Chondrocyte (in vitro differentiated cells): Measurements from ENCODE around the gene PHACTR1. TPM values are rescaled to one million over a fixed set of nuclear protein-coding genes. Genes with fewer than 3 reads are reported as not detected.

Experiments
- DNase-seq: peaks from one replicate; pipeline ENCODE4 v3.0.0; 2021; ENCODE audit warnings: mixed read lengths, low spot score
- H3K27ac Mint-ChIP-seq: one replicate; pipeline ENCODE4 v1.8.0; 2021; ENCODE audit warnings: mild to moderate bottlenecking, moderate library complexity, mixed read lengths; ENCODE audit not compliant: unreplicated experiment
- H3K27me3 Mint-ChIP-seq: 2 replicates; pipeline ENCODE4 v1.8.0; 2021; ENCODE audit warnings: low read depth, mixed read lengths
- H3K36me3 Mint-ChIP-seq: 2 replicates; pipeline ENCODE4 v1.8.0; 2021; ENCODE audit warnings: low read depth, mixed read lengths
- H3K4me1 Mint-ChIP-seq: 2 replicates; pipeline ENCODE4 v1.8.0; 2021; ENCODE audit warnings: low read depth, mild to moderate bottlenecking, mixed read lengths
- H3K4me3 Mint-ChIP-seq: one replicate; pipeline ENCODE4 v1.8.0; 2021; ENCODE audit warnings: mild to moderate bottlenecking, moderate library complexity, mixed read lengths; ENCODE audit not compliant: unreplicated experiment
- H3K9me3 Mint-ChIP-seq: 2 replicates; pipeline ENCODE4 v1.8.0; 2021; ENCODE audit warnings: low read depth, mixed read lengths
- CTCF ChIP-seq: fragments of 200-600 bp; sonication (generic); IDR thresholded peaks from 2 replicates; pipeline ENCODE4 v1.5.0; 2021; ENCODE audit warnings: antibody characterized with exemption, mild to moderate bottlenecking, moderate library complexity
- total RNA-seq: library from RNA; stranded (reverse); gene quantifications from 3 replicates; pipeline ENCODE4 v1.2.1, GENCODE V29; 2021

PHACTR1 gene
- total RNA-seq, 1 donor from 2014 or later: 2.1 TPM

GRCh38 chr6:13272131-13273046 is 555.8 kb downstream of the PHACTR1 start:
- no peaks in the 10 kb centered on the region for H3K36me3 Mint-ChIP-seq
- H3K27me3 Mint-ChIP-seq: no peaks in the 10 kb centered on the region
- H3K9me3 Mint-ChIP-seq: no peaks in the 10 kb centered on the region
- no peak overlapping the region for H3K4me3 Mint-ChIP-seq
- H3K4me1 Mint-ChIP-seq: peaks cover 14% of the 10 kb centered on the region
- DNase-seq: no peak
- TF ChIP-seq CTCF: no peak
- H3K27ac Mint-ChIP-seq: no peak overlapping the region

- Mint-ChIP-seq H3K27ac (no peak overlapping the region), H3K4me1 (peaks cover 14% of the 10 kb centered on the region), H3K36me3 (no peaks in the 10 kb centered on the region), H3K27me3 (no peaks in the 10 kb centered on the region), H3K4me3 (no peak overlapping the region), H3K9me3 (no peaks in the 10 kb centered on the region)
- no peak for TF ChIP-seq CTCF
- no peak for DNase-seq
These were observed 556.8 kb downstream of the PHACTR1 start for GRCh38 chr6:13273202-13273930.

GRCh38 chr6:13273931-13274706 is 557.6 kb downstream of the PHACTR1 start:
- peaks cover 9% of the 10 kb centered on the region for H3K4me1 Mint-ChIP-seq
- H3K36me3 Mint-ChIP-seq: no peaks in the 10 kb centered on the region
- DNase-seq: no peak
- H3K27ac Mint-ChIP-seq: no peak overlapping the region
- H3K27me3 Mint-ChIP-seq: no peaks in the 10 kb centered on the region
- TF ChIP-seq CTCF: no peak
- H3K9me3 Mint-ChIP-seq: no peaks in the 10 kb centered on the region
- H3K4me3 Mint-ChIP-seq: no peak overlapping the region

GRCh38 chr6:13274707-13275434 is 558.3 kb downstream of the PHACTR1 start:
- no peak overlapping the region for H3K4me3 Mint-ChIP-seq
- DNase-seq: no peak
- TF ChIP-seq CTCF: no peak
- no peaks in the 10 kb centered on the region for H3K36me3 Mint-ChIP-seq
- peaks cover 2% of the 10 kb centered on the region for H3K4me1 Mint-ChIP-seq
- no peaks in the 10 kb centered on the region for H3K9me3 Mint-ChIP-seq
- H3K27me3 Mint-ChIP-seq: no peaks in the 10 kb centered on the region
- no peak overlapping the region for H3K27ac Mint-ChIP-seq
